GM12878 (cell line): ENCODE measurements around the gene NFATC2. TPM values are rescaled to one million over a fixed set of nuclear protein-coding genes. Genes with fewer than 3 reads are reported as not detected.

ENCODE experiments used
- CBX5 ChIP-seq: sonication (generic); IDR thresholded peaks from 2 replicates; pipeline ENCODE4 v1.6.1; 2016; ENCODE audit warnings: low read depth, moderate library complexity, mild to moderate bottlenecking, inconsistent platforms
- CEBPB ChIP-seq, 2 experiments: fragments of 150-350 bp in 1 of 2; IDR thresholded peaks; 2 replicates each; pipeline ENCODE4 v1.6.1; 2012 to 2014; ENCODE audit warnings: low read depth in 2 of 2, low read length in 2 of 2, borderline replicate concordance in 1 of 2, inconsistent platforms in 1 of 2
- CHD4 ChIP-seq: fragments of 200-600 bp; sonication (generic); IDR thresholded peaks from 2 replicates; pipeline ENCODE4 v1.6.1; 2016; ENCODE audit warnings: mild to moderate bottlenecking
- ETV6 ChIP-seq, 2 experiments: fragments of 450-650 bp in 1 of 2; IDR thresholded peaks in 1 of 2; conservative IDR thresholded peaks in 1 of 2; 2 replicates each; pipeline ENCODE4 v1.6.1; 2014; ENCODE audit warnings: antibody characterized with exemption in 1 of 2, borderline replicate concordance in 1 of 2, low read depth in 1 of 2, mild to moderate bottlenecking in 1 of 2, moderate library complexity in 1 of 2
- FOS ChIP-seq: IDR thresholded peaks from 3 replicates; pipeline ENCODE4 v1.6.1; 2011; ENCODE audit warnings: borderline replicate concordance; ENCODE audit not compliant: insufficient read length; ENCODE audit errors: extremely low read depth
- MAX ChIP-seq: IDR thresholded peaks from 2 replicates; pipeline ENCODE4 v1.6.1; 2012; ENCODE audit warnings: low read depth, low read length, improper control_type of control experiment
- MTA2 ChIP-seq: fragments of 450-650 bp; IDR thresholded peaks from 2 replicates; pipeline ENCODE4 v1.6.1; 2016; ENCODE audit warnings: low read depth, mild to moderate bottlenecking, moderate library complexity
- MTA3 ChIP-seq: IDR thresholded peaks from 2 replicates; pipeline ENCODE4 v1.6.1; 2012; ENCODE audit warnings: low read length, inconsistent platforms, borderline replicate concordance
- MYB ChIP-seq: fragments of 150-350 bp; IDR thresholded peaks from 2 replicates; pipeline ENCODE4 v1.6.1; 2014; ENCODE audit warnings: mild to moderate bottlenecking, low read depth, low read length, borderline replicate concordance
- MYC ChIP-seq: IDR thresholded peaks from 2 replicates; pipeline ENCODE4 v1.6.1; 2011; ENCODE audit warnings: mild to moderate bottlenecking, low read length, moderate library complexity, inconsistent platforms; ENCODE audit not compliant: insufficient read depth, insufficient replicate concordance, insufficient read length, severe bottlenecking
- NR2C1 ChIP-seq: fragments of 450-650 bp; IDR thresholded peaks from 2 replicates; pipeline ENCODE4 v1.6.1; 2017; ENCODE audit warnings: antibody characterized with exemption, mild to moderate bottlenecking, moderate library complexity
- POLR2AphosphoS5 ChIP-seq: IDR thresholded peaks from 2 replicates; pipeline ENCODE4 v1.6.1; 2011; ENCODE audit warnings: mild to moderate bottlenecking, low read length, inconsistent platforms
- RAD51 ChIP-seq: fragments of 450-650 bp; IDR thresholded peaks from 2 replicates; pipeline ENCODE4 v1.6.1; 2016; ENCODE audit warnings: moderate library complexity, mild to moderate bottlenecking, inconsistent platforms
- RCOR1 ChIP-seq: conservative IDR thresholded peaks from 2 replicates; pipeline ENCODE4 v1.6.1; 2012; ENCODE audit warnings: low read depth, low read length, improper control_type of control experiment
- RELB ChIP-seq: fragments of 450-650 bp; IDR thresholded peaks from 2 replicates; pipeline ENCODE4 v1.6.1; 2017; ENCODE audit warnings: low read depth, mild to moderate bottlenecking, moderate library complexity
- REST ChIP-seq: IDR thresholded peaks from 2 replicates; pipeline ENCODE4 v1.6.1; 2012; ENCODE audit warnings: mild to moderate bottlenecking, low read depth, low read length
- SIX5 ChIP-seq: IDR thresholded peaks from 2 replicates; pipeline ENCODE4 v1.6.1; 2011; ENCODE audit warnings: mild to moderate bottlenecking, low read depth, low read length, moderate library complexity; ENCODE audit not compliant: severe bottlenecking
- SMAD1 ChIP-seq: fragments of 450-650 bp; IDR thresholded peaks from 2 replicates; pipeline ENCODE4 v1.6.1; 2018; ENCODE audit warnings: mild to moderate bottlenecking, low read depth; ENCODE audit not compliant: partially characterized antibody
- SMAD5 ChIP-seq: IDR thresholded peaks from 2 replicates; pipeline ENCODE4 v1.6.1; 2016; ENCODE audit warnings: antibody characterized with exemption, low read depth
- SRF ChIP-seq, 2 experiments: IDR thresholded peaks; 2 replicates each; pipeline ENCODE4 v1.6.1; 2011; ENCODE audit warnings: low read depth in 2 of 2, low read length in 2 of 2, mild to moderate bottlenecking in 1 of 2, moderate library complexity in 1 of 2
- TAF1 ChIP-seq: IDR thresholded peaks from 2 replicates; pipeline ENCODE4 v1.6.1; 2011; ENCODE audit warnings: mild to moderate bottlenecking, low read depth, low read length, borderline replicate concordance
- WRNIP1 ChIP-seq: IDR thresholded peaks from 2 replicates; pipeline ENCODE4 v1.6.1; 2011; ENCODE audit warnings: low read depth, low read length, improper control_type of control experiment, borderline replicate concordance
- ZNF207 ChIP-seq: fragments of 450-650 bp; IDR thresholded peaks from 2 replicates; pipeline ENCODE4 v1.6.1; 2014; ENCODE audit warnings: antibody characterized with exemption, mild to moderate bottlenecking, borderline replicate concordance
- ZNF384 ChIP-seq: IDR thresholded peaks from 2 replicates; pipeline ENCODE4 v1.6.1; 2012; ENCODE audit warnings: low read depth, mild to moderate bottlenecking, low read length, improper control_type of control experiment, borderline replicate concordance
- polyA plus RNA-seq, 11 experiments: library from polyadenylated mRNA; depleted of rRNA in 4 of 11; unstranded in 6 of 11; stranded (reverse) in 5 of 11; fragments of >200 nt; fragmentation: Nextera tagmentation in 4 of 11; fragmentation: Illumina TruSeq in 1 of 11; extraction: Ambion mirVana in 4 of 11; extraction: Trizol in 1 of 11; gene quantifications; 1 replicate in 1 of 11; 2 replicates in 10 of 11; pipeline versions ENCODE4 v1.2.1 to v1.2.3, GENCODE V29; 2011 to 2016; ENCODE audit warnings: inconsistent platforms in 2 of 11, missing spikeins in 2 of 11, low read depth in 1 of 11
- total RNA-seq, 4 experiments: library from RNA; depleted of rRNA in 3 of 4; stranded (reverse); fragments of >200 nt in 3 of 4; fragmentation: Illumina TruSeq in 1 of 4; extraction: Trizol in 1 of 4; gene quantifications; 2 replicates each; pipeline versions ENCODE4 v1.2.1 to v1.2.3, GENCODE V29; 2013 to 2021

The NFATC2 gene
- total and polyA plus RNA-seq, 10 of the 15 experiments (the other 5 are each of a cell fraction or from before 2014, with no cell fraction given): 3.3 to 20.0 (median 7.3) TPM

- no peak for TF ChIP-seq MYC
- TF ChIP-seq RAD51: peak; percentile 40; the same call in 1 of the 2 replicates
- no peak for TF ChIP-seq TAF1
- no peak for TF ChIP-seq RELB
- TF ChIP-seq MTA2: no peak
- TF ChIP-seq WRNIP1: no peak
- TF ChIP-seq ETV6 (conservative IDR thresholded peaks at IDR 0.05 in 1 of 2, IDR thresholded peaks at IDR 0.05 in 1 of 2; ENCODE audit: borderline replicate concordance in 1 of 2, low read depth in 1 of 2): no peak
- TF ChIP-seq CBX5: no peak
- no peak for TF ChIP-seq ZNF384
- no peak for TF ChIP-seq NR2C1
- peak; percentile 37; the same call in 1 of the 2 replicates for TF ChIP-seq POLR2AphosphoS5
- no peak for TF ChIP-seq SRF (IDR thresholded peaks at IDR 0.05; ENCODE audit: low read depth in 2 of 2, low read length in 2 of 2)
- TF ChIP-seq SIX5: no peak
- 0 out of 2 replicates have a peak, but pooled peaks have one; percentile 31 for TF ChIP-seq RCOR1
- TF ChIP-seq SMAD1: no peak
- no peak for TF ChIP-seq ZNF207
- TF ChIP-seq CEBPB (IDR thresholded peaks at IDR 0.05; ENCODE audit: borderline replicate concordance in 1 of 2, low read depth in 2 of 2, low read length in 2 of 2): no peak
- TF ChIP-seq SMAD5: no peak
- no peak for TF ChIP-seq REST
- no peak for TF ChIP-seq CHD4
- peak; percentile 49; the same call in 1 of the 2 replicates for TF ChIP-seq MAX
- no peak for TF ChIP-seq FOS
- TF ChIP-seq MTA3: no peak
- TF ChIP-seq MYB: no peak
Observed at GRCh38 chr20:51541189-51542032, 1.1 kb downstream of the NFATC2 start (continued).
